ENCODE data around the gene ITGAL. TPM values are rescaled to one million over a fixed set of nuclear protein-coding genes. Genes with fewer than 3 reads are reported as not detected.

ITGAL gene
- total RNA-seq, 1 experiment from 2014 or later: 0.57 TPM

DNA sequence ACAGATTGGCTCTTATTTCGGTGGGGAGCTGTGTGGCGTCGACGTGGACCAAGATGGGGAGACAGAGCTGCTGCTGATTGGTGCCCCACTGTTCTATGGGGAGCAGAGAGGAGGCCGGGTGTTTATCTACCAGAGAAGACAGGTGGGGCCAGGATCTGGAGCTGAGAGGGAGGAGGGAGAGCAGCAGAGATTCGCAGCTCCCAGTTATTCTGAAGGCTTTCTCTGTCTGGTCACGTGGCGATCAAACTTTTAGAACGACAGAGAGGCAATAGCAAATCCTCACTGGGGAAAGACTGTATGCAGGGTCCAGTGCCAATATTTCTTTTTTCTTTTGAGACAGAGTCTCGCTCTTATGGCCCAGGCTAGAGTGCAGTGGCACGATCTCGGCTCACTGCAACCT, 22.2 kb downstream of the ITGAL start:
- Histone ChIP-seq H3K27me3 (replicated peaks; ENCODE audit: control insufficient read depth, insufficient read depth, low read length) (no peaks in the 10 kb centered on the region), H3K36me3 (ENCODE audit: control insufficient read depth, insufficient read depth, low read length) (no peaks in the 10 kb centered on the region), H3K9me3 (no peaks in the 10 kb centered on the region), H3K4me1 (no peaks in the 10 kb centered on the region), H3K4me3 (ENCODE audit: low read depth, low read length) (no peak overlapping the region)
- H3K36me3 Mint-ChIP-seq (ENCODE audit: insufficient read depth, unreplicated experiment): no peaks in the 10 kb centered on the region
- intact Hi-C loops (cut with micrococcal nuclease; ENCODE audit: unreplicated experiment): no loop called here
- no peak for DNase-seq
- H3K27me3 Mint-ChIP-seq (ENCODE audit: insufficient read depth, unreplicated experiment): no peaks in the 10 kb centered on the region
- H3K27ac Mint-ChIP-seq (ENCODE audit: unreplicated experiment): no peak overlapping the region
- ChIA-PET CTCF (no interaction called here), POLR2A (no interaction called here)
- no TSS peak for BruUV-seq (replicated peaks)
- H3K4me1 Mint-ChIP-seq (ENCODE audit: low read depth, unreplicated experiment): no peaks in the 10 kb centered on the region
- no peaks in the 10 kb centered on the region for H3K9me3 Mint-ChIP-seq (ENCODE audit: unreplicated experiment)
- TF ChIP-seq, protein P1, sequence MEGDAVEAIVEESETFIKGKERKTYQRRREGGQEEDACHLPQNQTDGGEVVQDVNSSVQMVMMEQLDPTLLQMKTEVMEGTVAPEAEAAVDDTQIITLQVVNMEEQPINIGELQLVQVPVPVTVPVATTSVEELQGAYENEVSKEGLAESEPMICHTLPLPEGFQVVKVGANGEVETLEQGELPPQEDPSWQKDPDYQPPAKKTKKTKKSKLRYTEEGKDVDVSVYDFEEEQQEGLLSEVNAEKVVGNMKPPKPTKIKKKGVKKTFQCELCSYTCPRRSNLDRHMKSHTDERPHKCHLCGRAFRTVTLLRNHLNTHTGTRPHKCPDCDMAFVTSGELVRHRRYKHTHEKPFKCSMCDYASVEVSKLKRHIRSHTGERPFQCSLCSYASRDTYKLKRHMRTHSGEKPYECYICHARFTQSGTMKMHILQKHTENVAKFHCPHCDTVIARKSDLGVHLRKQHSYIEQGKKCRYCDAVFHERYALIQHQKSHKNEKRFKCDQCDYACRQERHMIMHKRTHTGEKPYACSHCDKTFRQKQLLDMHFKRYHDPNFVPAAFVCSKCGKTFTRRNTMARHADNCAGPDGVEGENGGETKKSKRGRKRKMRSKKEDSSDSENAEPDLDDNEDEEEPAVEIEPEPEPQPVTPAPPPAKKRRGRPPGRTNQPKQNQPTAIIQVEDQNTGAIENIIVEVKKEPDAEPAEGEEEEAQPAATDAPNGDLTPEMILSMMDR (IDR thresholded peaks at IDR 0.05; ENCODE audit: insufficient read depth in 1 of 2, low read depth in 1 of 2, low read length in 1 of 2, severe bottlenecking in 1 of 2, unreplicated experiment in 1 of 2): no peak
- H3K4me3 Mint-ChIP-seq (ENCODE audit: unreplicated experiment): no peak overlapping the region

DNA sequence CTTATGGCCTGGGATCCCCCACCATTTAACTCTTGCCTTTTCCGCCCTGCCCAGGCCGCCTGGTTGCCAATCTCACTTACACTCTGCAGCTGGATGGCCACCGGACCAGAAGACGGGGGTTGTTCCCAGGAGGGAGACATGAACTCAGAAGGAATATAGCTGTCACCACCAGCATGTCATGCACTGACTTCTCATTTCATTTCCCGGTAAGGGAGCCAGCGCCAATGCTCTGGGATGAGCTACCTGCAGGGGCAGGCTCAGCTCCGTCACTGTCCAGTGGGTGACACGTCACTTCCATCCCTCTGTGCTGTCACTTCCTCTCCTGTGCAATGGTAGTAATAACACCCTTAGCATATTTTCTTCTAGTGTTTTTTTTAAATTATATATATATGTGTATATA, 26.7 kb downstream of the ITGAL start:
- ChIA-PET POLR2A (no interaction called here), CTCF (no interaction called here)
- Histone ChIP-seq H3K27me3 (replicated peaks; ENCODE audit: control insufficient read depth, insufficient read depth, low read length) (no peaks in the 10 kb centered on the region), H3K36me3 (ENCODE audit: control insufficient read depth, insufficient read depth, low read length) (no peaks in the 10 kb centered on the region), H3K9me3 (no peaks in the 10 kb centered on the region), H3K4me3 (ENCODE audit: low read depth, low read length) (no peak overlapping the region), H3K4me1 (no peaks in the 10 kb centered on the region)
- H3K36me3 Mint-ChIP-seq (ENCODE audit: insufficient read depth, unreplicated experiment): no peaks in the 10 kb centered on the region
- no peak for DNase-seq
- no peak overlapping the region for H3K4me3 Mint-ChIP-seq (ENCODE audit: unreplicated experiment)
- H3K27me3 Mint-ChIP-seq (ENCODE audit: insufficient read depth, unreplicated experiment): no peaks in the 10 kb centered on the region
- H3K4me1 Mint-ChIP-seq (ENCODE audit: low read depth, unreplicated experiment): no peaks in the 10 kb centered on the region
- TF ChIP-seq, protein P1 (IDR thresholded peaks at IDR 0.05; ENCODE audit: insufficient read depth in 1 of 2, low read depth in 1 of 2, low read length in 1 of 2, severe bottlenecking in 1 of 2, unreplicated experiment in 1 of 2): no peak
- no peak overlapping the region for H3K27ac Mint-ChIP-seq (ENCODE audit: unreplicated experiment)
- no TSS peak for BruUV-seq (replicated peaks)
- intact Hi-C loops (cut with micrococcal nuclease; ENCODE audit: unreplicated experiment): no loop called here
- H3K9me3 Mint-ChIP-seq (ENCODE audit: unreplicated experiment): no peaks in the 10 kb centered on the region

DNA sequence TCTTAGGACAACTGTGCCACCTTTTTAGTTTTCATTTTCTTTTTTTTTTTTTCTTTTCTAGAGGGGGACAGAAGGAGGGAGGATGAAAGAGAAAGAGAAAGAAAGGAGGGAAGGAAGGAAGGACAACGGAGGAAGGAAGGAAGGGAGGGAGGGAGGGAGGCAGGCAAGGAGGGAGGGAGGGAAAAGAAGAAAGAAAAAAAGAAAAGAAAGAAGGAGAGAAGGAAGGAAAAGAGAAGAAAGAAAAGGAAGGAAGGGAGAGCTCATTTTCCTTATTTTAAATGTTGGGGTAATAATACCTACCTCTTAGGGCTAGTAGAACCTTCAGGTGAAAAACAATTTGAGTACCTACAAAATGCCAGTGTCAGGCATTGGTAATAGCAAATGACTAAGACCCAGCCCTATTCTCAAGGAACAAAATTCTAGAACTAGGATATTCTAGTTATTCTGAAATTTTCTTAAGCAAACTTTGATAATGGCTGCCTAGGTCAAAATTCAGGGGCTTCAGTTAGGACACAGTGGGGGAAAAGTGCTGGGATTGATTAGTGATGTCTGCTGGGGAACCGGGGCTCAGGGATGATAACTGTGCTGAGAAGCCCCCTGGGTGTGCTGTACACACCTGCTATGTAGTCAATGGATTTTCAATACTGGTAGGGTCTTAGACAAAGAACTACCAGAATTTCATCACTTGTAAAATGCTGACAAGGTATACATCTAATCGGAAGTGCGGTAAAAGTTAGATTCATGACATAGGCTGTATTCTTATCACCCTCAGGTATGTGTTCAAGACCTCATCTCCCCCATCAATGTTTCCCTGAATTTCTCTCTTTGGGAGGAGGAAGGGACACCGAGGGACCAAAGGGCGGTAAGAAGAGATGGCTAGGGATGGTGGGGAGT, 31.1 kb downstream of the ITGAL start:
- Mint-ChIP-seq H3K36me3 (ENCODE audit: insufficient read depth, unreplicated experiment) (no peaks in the 10 kb centered on the region), H3K27me3 (ENCODE audit: insufficient read depth, unreplicated experiment) (no peaks in the 10 kb centered on the region), H3K4me1 (ENCODE audit: low read depth, unreplicated experiment) (no peaks in the 10 kb centered on the region), H3K4me3 (ENCODE audit: unreplicated experiment) (no peak overlapping the region), H3K27ac (ENCODE audit: unreplicated experiment) (no peak overlapping the region), H3K9me3 (ENCODE audit: unreplicated experiment) (no peaks in the 10 kb centered on the region)
- no TSS peak for BruUV-seq (replicated peaks)
- TF ChIP-seq, protein P1 (IDR thresholded peaks at IDR 0.05; ENCODE audit: insufficient read depth in 1 of 2, low read depth in 1 of 2, low read length in 1 of 2, severe bottlenecking in 1 of 2, unreplicated experiment in 1 of 2): no peak
- Histone ChIP-seq H3K27me3 (replicated peaks; ENCODE audit: control insufficient read depth, insufficient read depth, low read length) (no peaks in the 10 kb centered on the region), H3K36me3 (ENCODE audit: control insufficient read depth, insufficient read depth, low read length) (no peaks in the 10 kb centered on the region), H3K4me3 (ENCODE audit: low read depth, low read length) (no peak overlapping the region), H3K9me3 (no peaks in the 10 kb centered on the region), H3K4me1 (no peaks in the 10 kb centered on the region)
- intact Hi-C loops (cut with micrococcal nuclease; ENCODE audit: unreplicated experiment): no loop called here
- DNase-seq: no peak
- CTCF ChIA-PET: no interaction called here
- POLR2A ChIA-PET: no interaction called here
